ENCODE results near the gene TMEM269.

DNA sequence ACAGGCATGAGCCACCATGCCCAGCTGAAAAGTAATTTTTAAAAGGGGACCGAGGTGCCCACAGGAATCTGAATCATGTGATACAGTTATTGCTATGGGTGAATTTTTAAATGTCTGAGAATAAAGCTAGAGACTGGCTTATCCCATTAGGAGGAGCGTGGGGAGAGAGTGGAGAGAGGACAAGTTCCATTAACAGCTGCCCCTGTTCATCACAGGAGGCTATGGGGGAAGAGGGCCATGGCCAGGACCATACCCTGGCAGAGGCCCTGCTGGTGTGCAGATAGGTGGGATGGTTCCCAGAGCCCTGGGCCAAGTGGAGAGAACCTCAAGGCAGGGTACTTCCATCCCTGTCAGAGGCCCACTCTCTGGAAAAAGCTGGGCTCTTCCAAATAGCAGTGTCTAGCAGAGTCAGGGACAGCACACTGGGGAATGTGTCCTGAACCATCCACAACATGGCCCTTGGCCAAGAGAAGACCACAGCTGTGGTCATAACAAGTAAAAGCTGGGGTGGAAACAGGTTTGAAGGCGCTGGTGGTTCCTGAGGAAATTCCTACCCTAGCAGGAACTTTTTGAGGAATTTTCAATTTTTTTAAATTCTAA lies 48.0 kb downstream of the TMEM269 start:
- TF ChIP-seq, protein P1, sequence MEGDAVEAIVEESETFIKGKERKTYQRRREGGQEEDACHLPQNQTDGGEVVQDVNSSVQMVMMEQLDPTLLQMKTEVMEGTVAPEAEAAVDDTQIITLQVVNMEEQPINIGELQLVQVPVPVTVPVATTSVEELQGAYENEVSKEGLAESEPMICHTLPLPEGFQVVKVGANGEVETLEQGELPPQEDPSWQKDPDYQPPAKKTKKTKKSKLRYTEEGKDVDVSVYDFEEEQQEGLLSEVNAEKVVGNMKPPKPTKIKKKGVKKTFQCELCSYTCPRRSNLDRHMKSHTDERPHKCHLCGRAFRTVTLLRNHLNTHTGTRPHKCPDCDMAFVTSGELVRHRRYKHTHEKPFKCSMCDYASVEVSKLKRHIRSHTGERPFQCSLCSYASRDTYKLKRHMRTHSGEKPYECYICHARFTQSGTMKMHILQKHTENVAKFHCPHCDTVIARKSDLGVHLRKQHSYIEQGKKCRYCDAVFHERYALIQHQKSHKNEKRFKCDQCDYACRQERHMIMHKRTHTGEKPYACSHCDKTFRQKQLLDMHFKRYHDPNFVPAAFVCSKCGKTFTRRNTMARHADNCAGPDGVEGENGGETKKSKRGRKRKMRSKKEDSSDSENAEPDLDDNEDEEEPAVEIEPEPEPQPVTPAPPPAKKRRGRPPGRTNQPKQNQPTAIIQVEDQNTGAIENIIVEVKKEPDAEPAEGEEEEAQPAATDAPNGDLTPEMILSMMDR (IDR thresholded peaks at IDR 0.05; ENCODE audit: low read length): no peak
- TF ChIP-seq EZH2 (IDR thresholded peaks at IDR 0.05; ENCODE audit: borderline replicate concordance, low read length): no peak
